HepG2 (cell line): Measurements from ENCODE around the gene ZBTB9. TPM values are rescaled to one million over a fixed set of nuclear protein-coding genes. Genes with fewer than 3 reads are reported as not detected.

ENCODE experiments used
- AFF4 ChIP-seq: sonication (generic); formaldehyde crosslinking; IDR thresholded peaks from 2 replicates; pipeline ENCODE4 v1.4.0; 2020; ENCODE audit warnings: missing genetic modification reagents
- GATA4 ChIP-seq: sonication (generic); IDR thresholded peaks from 2 replicates; pipeline ENCODE4 v1.6.1; 2016; ENCODE audit warnings: antibody characterized with exemption, low read depth, borderline replicate concordance
- KLF13 ChIP-seq: sonication (generic); formaldehyde crosslinking; IDR thresholded peaks from 2 replicates; pipeline ENCODE4 v1.4.0; 2020; ENCODE audit warnings: mild to moderate bottlenecking, missing genetic modification reagents
- KLF16 ChIP-seq, 2 experiments: sonication (generic) in 1 of 2; formaldehyde crosslinking in 1 of 2; IDR thresholded peaks; 2 replicates each; pipeline versions ENCODE4 v1.6.1 to v1.8.0; 2016 to 2023; ENCODE audit warnings: missing genetic modification reagents in 2 of 2, missing compliant biosample characterization in 1 of 2
- RBAK ChIP-seq: sonication (generic); formaldehyde crosslinking; IDR thresholded peaks from 2 replicates; pipeline ENCODE4 v1.5.1; 2020; ENCODE audit warnings: mild to moderate bottlenecking, missing genetic modification reagents
- RFX1 ChIP-seq: fragments of 450-650 bp; IDR thresholded peaks from 2 replicates; pipeline ENCODE4 v1.6.1; 2017
- SOX5 ChIP-seq: IDR thresholded peaks from 2 replicates; pipeline ENCODE4 v1.6.1; 2016; ENCODE audit warnings: borderline replicate concordance
- TARDBP ChIP-seq: sonication (generic); formaldehyde crosslinking; IDR thresholded peaks from 2 replicates; pipeline ENCODE4 v1.8.0; 2022; ENCODE audit warnings: mild to moderate bottlenecking, missing genetic modification reagents
- TBX2 ChIP-seq: sonication (generic); formaldehyde crosslinking; IDR thresholded peaks from 2 replicates; pipeline ENCODE4 v1.5.0; 2020; ENCODE audit warnings: missing genetic modification reagents, mild to moderate bottlenecking, borderline replicate concordance
- ZBTB44 ChIP-seq: sonication (generic); formaldehyde crosslinking; IDR thresholded peaks from 2 replicates; pipeline ENCODE4 v1.4.0; 2020; ENCODE audit warnings: missing genetic modification reagents
- ZKSCAN5 ChIP-seq: sonication (generic); formaldehyde crosslinking; IDR thresholded peaks from 2 replicates; pipeline ENCODE4 v1.5.1; 2020; ENCODE audit warnings: mild to moderate bottlenecking, missing genetic modification reagents
- ZNF235 ChIP-seq: sonication (generic); formaldehyde crosslinking; IDR thresholded peaks from 2 replicates; pipeline ENCODE4 v1.8.1; 2023; ENCODE audit warnings: mild to moderate bottlenecking, missing genetic modification reagents, borderline replicate concordance
- ZNF24 ChIP-seq: fragments of 450-650 bp; IDR thresholded peaks from 2 replicates; pipeline ENCODE4 v1.6.1; 2017; ENCODE audit warnings: antibody characterized with exemption, mild to moderate bottlenecking
- ZNF276 ChIP-seq: sonication (generic); formaldehyde crosslinking; IDR thresholded peaks from 2 replicates; pipeline ENCODE4 v1.4.0; 2020; ENCODE audit warnings: mild to moderate bottlenecking, low read depth, missing genetic modification reagents
- ZNF280D ChIP-seq: sonication (generic); formaldehyde crosslinking; IDR thresholded peaks from 2 replicates; pipeline ENCODE4 v1.5.1; 2020; ENCODE audit warnings: mild to moderate bottlenecking, missing genetic modification reagents
- ZNF614 ChIP-seq: IDR thresholded peaks from 2 replicates; pipeline ENCODE4 v1.6.1; 2018; ENCODE audit warnings: missing biosample characterization, missing genetic modification reagents, inconsistent platforms, borderline replicate concordance
- ZNF75D ChIP-seq: sonication (generic); formaldehyde crosslinking; IDR thresholded peaks from 2 replicates; pipeline ENCODE4 v1.8.1; 2023; ENCODE audit warnings: missing genetic modification reagents, mild to moderate bottlenecking, borderline replicate concordance
- ZSCAN12 ChIP-seq: sonication (generic); formaldehyde crosslinking; IDR thresholded peaks from 2 replicates; pipeline ENCODE4 v1.9.0; 2021; ENCODE audit warnings: mild to moderate bottlenecking, missing genetic modification reagents
- ZSCAN29 ChIP-seq: sonication (generic); formaldehyde crosslinking; conservative IDR thresholded peaks from 2 replicates; pipeline ENCODE4 v1.4.0; 2020; ENCODE audit warnings: mild to moderate bottlenecking, missing genetic modification reagents
- polyA plus RNA-seq, 8 experiments: library from polyadenylated mRNA; depleted of rRNA in 3 of 8; stranded (reverse) in 7 of 8; unstranded in 1 of 8; fragments of >200 nt; fragmentation: Illumina TruSeq in 4 of 8; extraction: Trizol in 4 of 8; gene quantifications; 2 replicates each; pipeline versions ENCODE4 v1.2.1 to v1.2.3, GENCODE V29; 2011 to 2016; ENCODE audit warnings: low read depth in 4 of 8, missing spikeins in 1 of 8, mixed read lengths in 1 of 8; ENCODE audit not compliant: insufficient read depth in 1 of 8
- total RNA-seq, 5 experiments: library from RNA; depleted of rRNA; stranded (reverse); fragments of >200 nt; fragmentation: Illumina TruSeq; extraction: Trizol; gene quantifications; 2 replicates each; pipeline ENCODE4 v1.2.3, GENCODE V29; 2016; ENCODE audit warnings: low read depth in 1 of 5

Gene ZBTB9
- total and polyA plus RNA-seq, 2 of the 13 experiments (the other 11 are each of a cell fraction or from before 2014, with no cell fraction given) = 5.3 to 9.2 TPM

GRCh38 chr6:33410050-33410710 lies 44.2 kb upstream of the ZBTB9 start (continued):
- TF ChIP-seq AFF4 (CRISPR knock-in tag) (no peak), ZSCAN29 (CRISPR knock-in tag) (0 out of 2 replicates have a peak, but pooled peaks have one; percentile 47), ZSCAN12 (CRISPR knock-in tag) (peak; percentile 86; the same call in 1 of the 2 replicates), ZNF614 (CRISPR knock-in tag) (peak; percentile 83; the same call in 1 of the 2 replicates), TBX2 (peak; percentile 95), TARDBP (CRISPR knock-in tag) (peak; percentile 100), KLF16 (CRISPR knock-in tag; IDR thresholded peaks at IDR 0.05) (peak in 1 of 2 experiments; percentile 94; a peak in 2 of 4 replicates), ZNF276 (CRISPR knock-in tag) (peak; percentile 95), RFX1 (no peak), GATA4 (0 out of 2 replicates have a peak, but pooled peaks have one; percentile 28), KLF13 (CRISPR knock-in tag) (peak; percentile 71; the same call in 1 of the 2 replicates), ZBTB44 (peak; percentile 87; the same call in 1 of the 2 replicates), ZNF280D (peak; percentile 91), RBAK (CRISPR knock-in tag) (no peak), ZNF235 (CRISPR knock-in tag) (peak; percentile 95; the same call in 1 of the 2 replicates), ZNF24 (no peak), ZKSCAN5 (CRISPR knock-in tag) (peak; percentile 65; the same call in 1 of the 2 replicates), SOX5 (CRISPR knock-in tag) (peak; percentile 67; the same call in 1 of the 2 replicates), ZNF75D (CRISPR knock-in tag) (no peak)
